PFSK-1 (cell line): ENCODE results near the gene DHFR.

Source experiments
- FOXP2 ChIP-seq: optimal IDR thresholded peaks from 2 replicates; pipeline ENCODE3; 2011; ENCODE audit warnings: borderline replicate concordance, control low read depth, inconsistent platforms; ENCODE audit not compliant: insufficient read depth; ENCODE audit errors: extremely low read length, extremely low read depth
- POLR2AphosphoS5 ChIP-seq: IDR thresholded peaks from 2 replicates; pipeline ENCODE4 v1.6.1; 2012; ENCODE audit warnings: low read depth, mild to moderate bottlenecking, control low read depth, low read length, moderate library complexity
- TAF1 ChIP-seq: IDR thresholded peaks from 2 replicates; pipeline ENCODE4 v1.6.1; 2012; ENCODE audit warnings: low read length, control low read depth, borderline replicate concordance; ENCODE audit not compliant: insufficient read depth
- TF ChIP-seq, protein P1 (sequence below), 2 experiments: IDR thresholded peaks; 2 replicates each; pipeline versions ENCODE4 v1.6.1 to v1.8.0; 2011 to 2012; ENCODE audit warnings: low read depth in 2 of 2, low read length in 2 of 2, control low read depth in 1 of 2, inconsistent platforms in 1 of 2, mild to moderate bottlenecking in 1 of 2, moderate library complexity in 1 of 2; ENCODE audit not compliant: insufficient read depth in 1 of 2

DNA sequence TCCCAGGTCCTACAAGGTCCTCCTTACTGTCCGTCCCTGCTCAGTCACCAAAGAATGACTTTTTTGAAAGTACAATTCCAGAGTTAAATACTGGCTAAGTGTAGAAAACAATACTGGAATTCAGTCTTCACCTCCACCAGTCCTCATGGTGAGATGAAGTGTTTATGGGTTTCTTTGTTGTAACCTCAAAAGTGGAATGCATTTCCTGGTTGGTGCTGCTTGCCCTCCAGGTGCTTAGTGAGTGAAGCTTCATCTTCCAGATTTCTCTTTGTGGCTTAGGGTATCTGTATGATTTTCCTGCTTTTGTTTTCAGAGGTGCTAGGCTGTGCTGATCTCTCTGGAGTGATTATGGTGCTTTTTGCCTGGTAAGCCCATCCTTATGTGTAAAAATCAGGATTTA, 49.4 kb upstream of the DHFR start:
- TF ChIP-seq, protein P1, sequence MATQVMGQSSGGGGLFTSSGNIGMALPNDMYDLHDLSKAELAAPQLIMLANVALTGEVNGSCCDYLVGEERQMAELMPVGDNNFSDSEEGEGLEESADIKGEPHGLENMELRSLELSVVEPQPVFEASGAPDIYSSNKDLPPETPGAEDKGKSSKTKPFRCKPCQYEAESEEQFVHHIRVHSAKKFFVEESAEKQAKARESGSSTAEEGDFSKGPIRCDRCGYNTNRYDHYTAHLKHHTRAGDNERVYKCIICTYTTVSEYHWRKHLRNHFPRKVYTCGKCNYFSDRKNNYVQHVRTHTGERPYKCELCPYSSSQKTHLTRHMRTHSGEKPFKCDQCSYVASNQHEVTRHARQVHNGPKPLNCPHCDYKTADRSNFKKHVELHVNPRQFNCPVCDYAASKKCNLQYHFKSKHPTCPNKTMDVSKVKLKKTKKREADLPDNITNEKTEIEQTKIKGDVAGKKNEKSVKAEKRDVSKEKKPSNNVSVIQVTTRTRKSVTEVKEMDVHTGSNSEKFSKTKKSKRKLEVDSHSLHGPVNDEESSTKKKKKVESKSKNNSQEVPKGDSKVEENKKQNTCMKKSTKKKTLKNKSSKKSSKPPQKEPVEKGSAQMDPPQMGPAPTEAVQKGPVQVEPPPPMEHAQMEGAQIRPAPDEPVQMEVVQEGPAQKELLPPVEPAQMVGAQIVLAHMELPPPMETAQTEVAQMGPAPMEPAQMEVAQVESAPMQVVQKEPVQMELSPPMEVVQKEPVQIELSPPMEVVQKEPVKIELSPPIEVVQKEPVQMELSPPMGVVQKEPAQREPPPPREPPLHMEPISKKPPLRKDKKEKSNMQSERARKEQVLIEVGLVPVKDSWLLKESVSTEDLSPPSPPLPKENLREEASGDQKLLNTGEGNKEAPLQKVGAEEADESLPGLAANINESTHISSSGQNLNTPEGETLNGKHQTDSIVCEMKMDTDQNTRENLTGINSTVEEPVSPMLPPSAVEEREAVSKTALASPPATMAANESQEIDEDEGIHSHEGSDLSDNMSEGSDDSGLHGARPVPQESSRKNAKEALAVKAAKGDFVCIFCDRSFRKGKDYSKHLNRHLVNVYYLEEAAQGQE (IDR thresholded peaks at IDR 0.05; ENCODE audit: insufficient read depth in 1 of 2, low read depth in 2 of 2, low read length in 2 of 2) = no peak
- no peak for TF ChIP-seq POLR2AphosphoS5
- no peak for TF ChIP-seq TAF1
- TF ChIP-seq FOXP2 = no peak
